ENCODE measurements around the gene NCOA1. TPM values are rescaled to one million over a fixed set of nuclear protein-coding genes. Genes with fewer than 3 reads are reported as not detected.

The NCOA1 gene
- total and polyA plus RNA-seq, 7 donors = 12.8 to 78.1 (median 44.2) TPM

GRCh38 chr2:24473626-24474025 is 17.4 kb upstream of the NCOA1 start:
- ATAC-seq (no peak), DNase-seq (no peak)
- Histone ChIP-seq H3K36me3 (ENCODE audit: insufficient read depth in 1 of 2, low read depth in 1 of 2) (no peaks in the 10 kb centered on the region), H3K4me1 (no peaks in the 10 kb centered on the region), H3K27me3 (ENCODE audit: insufficient read depth in 3 of 3, low read length in 2 of 3) (no peaks in the 10 kb centered on the region), H3K27ac (no peak overlapping the region), H3K4me3 (no peak overlapping the region), H3K9me3 (no peaks in the 10 kb centered on the region)
- no peak for TF ChIP-seq CTCF (IDR thresholded peaks at IDR 0.05)
- intact Hi-C loops (cut with DNase I) = no loop called here

GRCh38 chr2:24474053-24474452 is 17.0 kb upstream of the NCOA1 start:
- no peak overlapping the region for H3K4me3 ChIP-seq
- no peaks in the 10 kb centered on the region for H3K4me1 ChIP-seq
- H3K9me3 ChIP-seq = no peaks in the 10 kb centered on the region
- H3K27ac ChIP-seq = no peak overlapping the region
- intact Hi-C loops (cut with DNase I) = no loop called here
- no peaks in the 10 kb centered on the region for H3K27me3 ChIP-seq (ENCODE audit: insufficient read depth in 3 of 3, low read length in 2 of 3)
- ATAC-seq (no peak), DNase-seq (no peak)
- no peaks in the 10 kb centered on the region for H3K36me3 ChIP-seq (ENCODE audit: insufficient read depth in 1 of 2, low read depth in 1 of 2)
- WGBS, 3 donors = 88 to 99% (median 94%) methylated on average over 5 of the region's 5 CpGs
- no peak for TF ChIP-seq CTCF (IDR thresholded peaks at IDR 0.05)

- intact Hi-C loops (cut with DNase I) = no loop called here
- no peaks in the 10 kb centered on the region for H3K27me3 ChIP-seq (ENCODE audit: insufficient read depth in 3 of 3, low read length in 2 of 3)
- ATAC-seq (no peak), DNase-seq (no peak)
- no peaks in the 10 kb centered on the region for H3K36me3 ChIP-seq (ENCODE audit: insufficient read depth in 1 of 2, low read depth in 1 of 2)
- 79 to 82% (median 81%) methylated on average over 6 of the region's 6 CpGs for WGBS, 3 donors
- H3K9me3 ChIP-seq = no peaks in the 10 kb centered on the region
- H3K4me3 ChIP-seq = no peak overlapping the region
- H3K27ac ChIP-seq = no peak overlapping the region
- no peak for TF ChIP-seq CTCF (IDR thresholded peaks at IDR 0.05)
- no peaks in the 10 kb centered on the region for H3K4me1 ChIP-seq
Observed at GRCh38 chr2:24477229-24477628, 13.8 kb upstream of the NCOA1 start.

GRCh38 chr2:24478243-24478642 is 12.8 kb upstream of the NCOA1 start:
- Histone ChIP-seq H3K4me3 (no peak overlapping the region), H3K36me3 (ENCODE audit: insufficient read depth in 1 of 2, low read depth in 1 of 2) (no peaks in the 10 kb centered on the region), H3K4me1 (no peaks in the 10 kb centered on the region), H3K27me3 (ENCODE audit: insufficient read depth in 3 of 3, low read length in 2 of 3) (no peaks in the 10 kb centered on the region), H3K9me3 (no peaks in the 10 kb centered on the region), H3K27ac (no peak overlapping the region)
- 83 to 91% (median 89%) methylated on average over 3 of the region's 3 CpGs for WGBS, 3 donors
- intact Hi-C loops (cut with DNase I) = no loop called here
- DNase-seq (no peak), ATAC-seq (no peak)
- no peak for TF ChIP-seq CTCF (IDR thresholded peaks at IDR 0.05)

- no peak for TF ChIP-seq CTCF (IDR thresholded peaks at IDR 0.05)
- H3K27me3 ChIP-seq (ENCODE audit: insufficient read depth in 3 of 3, low read length in 2 of 3) = no peaks in the 10 kb centered on the region
- ATAC-seq (no peak), DNase-seq (no peak)
- no peak overlapping the region for H3K27ac ChIP-seq
- H3K36me3 ChIP-seq (ENCODE audit: insufficient read depth in 1 of 2, low read depth in 1 of 2) = no peaks in the 10 kb centered on the region
- no peaks in the 10 kb centered on the region for H3K9me3 ChIP-seq
- no peak overlapping the region for H3K4me3 ChIP-seq
- WGBS, 3 donors = 91 to 93% (median 93%) methylated on average over 4 of the region's 4 CpGs
- intact Hi-C loops (cut with DNase I) = no loop called here
- no peaks in the 10 kb centered on the region for H3K4me1 ChIP-seq
Observed at GRCh38 chr2:24480245-24480644, 10.8 kb upstream of the NCOA1 start.
